IMR-90 (cell line): ENCODE measurements around the gene IGSF22. TPM values are rescaled to one million over a fixed set of nuclear protein-coding genes. Genes with fewer than 3 reads are reported as not detected.

ENCODE experiments used
- ATAC-seq: fragments of 200-7000 bp; cut with Tn5 transposase; 2 replicates; pipeline ENCODE4 v1.9.1; 2020; ENCODE audit warnings: low read depth, mild to moderate bottlenecking, moderate library complexity
- BruUV-seq: library from RNA; stranded (reverse); fragments of 400-500 nt; replicated peaks from 2 replicates; lab custom pipeline; 2021; lab: Mats Ljungman, UMichigan
- CTCF ChIA-PET: fragments of 300-600 bp; formaldehyde crosslinking; extraction: SDS; loops from one replicate; lab custom pipeline; 2021; ENCODE audit warnings: antibody characterized with exemption; lab: Yijun Ruan, JAX
- POLR2A ChIA-PET: fragments of 300-600 bp; sonication (Branson Sonifier 250); formaldehyde crosslinking; loops from one replicate; lab custom pipeline; 2022; ENCODE audit warnings: antibody characterized with exemption; ENCODE audit not compliant: unreplicated experiment; lab: Charles Lee
- DNase-seq: peaks from one replicate; pipeline ENCODE4 v3.0.0; 2013
- H2AFZ ChIP-seq: replicated peaks from 2 replicates; pipeline ENCODE3; 2013; ENCODE audit warnings: low read length, mild to moderate bottlenecking; ENCODE audit not compliant: poor library complexity
- H2AK5ac ChIP-seq: 2 replicates; pipeline ENCODE4 v1.6.1; 2013; ENCODE audit warnings: low read depth, low read length, inconsistent platforms
- H2AK9ac ChIP-seq: replicated peaks from 2 replicates; pipeline ENCODE3; 2013; ENCODE audit warnings: mild to moderate bottlenecking, low read depth, low read length, moderate library complexity; ENCODE audit not compliant: poor library complexity
- H2BK120ac ChIP-seq: 2 replicates; pipeline ENCODE4 v1.6.1; 2013; ENCODE audit warnings: low read depth, low read length, inconsistent platforms
- H2BK15ac ChIP-seq: 3 replicates; pipeline ENCODE4 v1.6.1; 2013; ENCODE audit warnings: low read depth, low read length, inconsistent platforms
- H2BK20ac ChIP-seq: 2 replicates; pipeline ENCODE4 v1.6.1; 2013; ENCODE audit warnings: low read depth, mild to moderate bottlenecking, inconsistent platforms, low read length, moderate library complexity
- H2BK5ac ChIP-seq: 2 replicates; pipeline ENCODE4 v1.6.1; 2013; ENCODE audit warnings: mild to moderate bottlenecking, low read depth, low read length, inconsistent platforms; ENCODE audit not compliant: poor library complexity, severe bottlenecking
- H3K14ac ChIP-seq: replicated peaks from 2 replicates; pipeline ENCODE4 v1.6.1; 2013; ENCODE audit warnings: low read depth, low read length, inconsistent platforms
- H3K18ac ChIP-seq: 2 replicates; pipeline ENCODE4 v1.6.1; 2013; ENCODE audit warnings: low read depth, low read length, control low read depth
- H3K23ac ChIP-seq: 2 replicates; pipeline ENCODE4 v1.6.1; 2013; ENCODE audit warnings: low read depth, low read length, inconsistent platforms
- H3K27ac ChIP-seq: 2 replicates; pipeline ENCODE4 v1.5.1; 2013; ENCODE audit warnings: mild to moderate bottlenecking, control low read depth, low read length; ENCODE audit not compliant: insufficient read depth
- H3K27me3 ChIP-seq: 2 replicates; pipeline ENCODE4 v1.6.1; 2013; ENCODE audit warnings: low read length; ENCODE audit not compliant: control insufficient read depth, insufficient read depth
- H3K36me3 ChIP-seq: 2 replicates; pipeline ENCODE4 v1.6.1; 2013; ENCODE audit warnings: low read length, mixed read lengths; ENCODE audit not compliant: control insufficient read depth, insufficient read depth
- H3K4ac ChIP-seq: 2 replicates; pipeline ENCODE4 v1.6.1; 2013; ENCODE audit warnings: low read depth, low read length, inconsistent platforms
- H3K4me1 ChIP-seq: 2 replicates; pipeline ENCODE4 v1.6.1; 2013; ENCODE audit warnings: low read length, mixed read lengths; ENCODE audit not compliant: control insufficient read depth, insufficient read depth
- H3K4me2 ChIP-seq: 2 replicates; pipeline ENCODE4 v1.6.1; 2013; ENCODE audit warnings: low read depth, mild to moderate bottlenecking, control low read depth, low read length, moderate library complexity
- H3K4me3 ChIP-seq: 2 replicates; pipeline ENCODE4 v1.5.1; 2013; ENCODE audit warnings: low read depth, mild to moderate bottlenecking, control low read depth, low read length, moderate library complexity; ENCODE audit not compliant: insufficient read depth
- H3K56ac ChIP-seq: 2 replicates; pipeline ENCODE4 v1.6.1; 2013; ENCODE audit warnings: low read length, inconsistent platforms; ENCODE audit not compliant: insufficient read depth; ENCODE audit errors: extremely low read depth
- H3K79me1 ChIP-seq, 2 experiments: 2 replicates each; pipeline ENCODE4 v1.6.1; 2013; ENCODE audit warnings: low read length in 2 of 2, inconsistent platforms in 1 of 2, low read depth in 1 of 2
- H3K9ac ChIP-seq: 2 replicates; pipeline ENCODE4 v1.6.1; 2013; ENCODE audit warnings: low read depth, low read length, control low read depth
- H3K9me1 ChIP-seq: 2 replicates; pipeline ENCODE4 v1.6.1; 2013; ENCODE audit warnings: low read length, inconsistent platforms; ENCODE audit not compliant: insufficient read depth
- H3K9me3 ChIP-seq: 2 replicates; pipeline ENCODE4 v1.6.1; 2013; ENCODE audit warnings: low read length; ENCODE audit not compliant: control insufficient read depth, insufficient read depth
- H4K20me1 ChIP-seq: 2 replicates; pipeline ENCODE4 v1.6.1; 2013; ENCODE audit warnings: low read length, inconsistent platforms; ENCODE audit not compliant: insufficient read depth
- H4K5ac ChIP-seq: 2 replicates; pipeline ENCODE4 v1.6.1; 2013; ENCODE audit warnings: mild to moderate bottlenecking, low read depth, low read length, control low read depth
- H4K8ac ChIP-seq, 2 experiments: 2 replicates each; pipeline ENCODE4 v1.6.1; 2013; ENCODE audit warnings: low read depth in 2 of 2, low read length in 2 of 2, control low read depth in 1 of 2, inconsistent platforms in 1 of 2
- H4K91ac ChIP-seq: 2 replicates; pipeline ENCODE4 v1.6.1; 2013; ENCODE audit warnings: low read depth, low read length, inconsistent platforms; ENCODE audit not compliant: insufficient read depth
- BHLHE40 ChIP-seq: fragments of 150-350 bp; IDR thresholded peaks from 2 replicates; pipeline ENCODE4 v1.6.1; 2016; ENCODE audit warnings: mild to moderate bottlenecking, low read depth, low read length
- CEBPB ChIP-seq: IDR thresholded peaks from 2 replicates; pipeline ENCODE4 v1.6.1; 2012; ENCODE audit warnings: low read depth, low read length, improper control_type of control experiment
- CHD1 ChIP-seq: IDR thresholded peaks from 2 replicates; pipeline ENCODE4 v1.6.1; 2012; ENCODE audit warnings: low read depth, low read length, improper control_type of control experiment
- CTCF ChIP-seq: conservative IDR thresholded peaks from 2 replicates; pipeline ENCODE4 v1.5.1; 2012; ENCODE audit warnings: mild to moderate bottlenecking, low read depth, low read length, improper control_type of control experiment
- FOS ChIP-seq: fragments of 150-350 bp; IDR thresholded peaks from 2 replicates; pipeline ENCODE4 v1.6.1; 2016; ENCODE audit warnings: low read depth, low read length
- MAFK ChIP-seq: IDR thresholded peaks from 2 replicates; pipeline ENCODE4 v1.6.1; 2012; ENCODE audit warnings: low read depth, low read length, improper control_type of control experiment
- MAZ ChIP-seq: IDR thresholded peaks from 2 replicates; pipeline ENCODE4 v1.6.1; 2012; ENCODE audit warnings: low read depth, mild to moderate bottlenecking, low read length, improper control_type of control experiment, moderate library complexity, borderline replicate concordance
- MXI1 ChIP-seq: IDR thresholded peaks from 2 replicates; pipeline ENCODE4 v1.6.1; 2012; ENCODE audit warnings: low read depth, mild to moderate bottlenecking, low read length, moderate library complexity, borderline replicate concordance
- NFE2L2 ChIP-seq: fragments of 150-350 bp; IDR thresholded peaks from 2 replicates; pipeline ENCODE4 v1.6.1; 2016; ENCODE audit warnings: low read depth, mild to moderate bottlenecking, low read length
- POLR2A ChIP-seq: IDR thresholded peaks from 2 replicates; pipeline ENCODE4 v1.6.1; 2012; ENCODE audit warnings: mild to moderate bottlenecking, low read depth, low read length
- RAD21 ChIP-seq: IDR thresholded peaks from 2 replicates; pipeline ENCODE4 v1.6.1; 2012; ENCODE audit warnings: low read length, improper control_type of control experiment
- RCOR1 ChIP-seq: IDR thresholded peaks from 2 replicates; pipeline ENCODE4 v1.6.1; 2012; ENCODE audit warnings: mild to moderate bottlenecking, low read length, improper control_type of control experiment; ENCODE audit not compliant: insufficient replicate concordance
- RFX5 ChIP-seq: IDR thresholded peaks from 2 replicates; pipeline ENCODE4 v1.8.0; 2012; ENCODE audit warnings: low read depth, mild to moderate bottlenecking, low read length, moderate library complexity
- SMC3 ChIP-seq: fragments of 150-350 bp; IDR thresholded peaks from 2 replicates; pipeline ENCODE4 v1.6.1; 2016; ENCODE audit warnings: low read depth, mild to moderate bottlenecking, antibody characterized with exemption, low read length, moderate library complexity
- WGBS, 2 experiments: methylation state at CpG; one replicate each; pipeline versions ENCODE4 v1.1.5 to v1.1.7; 2013; ENCODE audit warnings: missing lambda C conversion rate in 2 of 2; ENCODE audit not compliant: insufficient read length in 1 of 2; ENCODE audit errors: extremely low coverage in 2 of 2; 5-methylcytosine and 5-hydroxymethylcytosine counted together
- dilution Hi-C: fragments of 300-500 bp; cut with HindIII; formaldehyde crosslinking; loops from one replicate; pipeline ENCODE4 v1.14.3; 2018; ENCODE audit warnings: low sequenced_read_pairs; ENCODE audit not compliant: unreplicated experiment
- in situ Hi-C: fragments of 300-500 bp; cut with MboI; formaldehyde crosslinking; loops from 3 replicates; pipeline ENCODE4 v1.14.3; 2019; ENCODE audit warnings: low sequenced_read_pairs, inconsistent platforms, mixed read lengths
- intact Hi-C: fragments of 100-400 bp; cut with micrococcal nuclease; formaldehyde crosslinking; loops from 2 replicates; pipeline ENCODE4 v1.10.0; 2022
- polyA plus RNA-seq, 3 experiments: library from polyadenylated mRNA; depleted of rRNA; stranded (reverse); fragments of >200 nt; gene quantifications; 2 replicates each; pipeline ENCODE4 v1.2.3, GENCODE V29; 2012; ENCODE audit warnings: low replicate concordance in 1 of 3
- total RNA-seq: library from RNA; depleted of rRNA; stranded (reverse); fragments of >200 nt; gene quantifications from 2 replicates; pipeline ENCODE4 v1.2.3, GENCODE V29; 2012
- TF ChIP-seq, protein P1 (sequence below): fragments of 150-350 bp; IDR thresholded peaks from 2 replicates; pipeline ENCODE4 v1.6.1; 2016; ENCODE audit warnings: low read depth, mild to moderate bottlenecking, low read length, moderate library complexity, borderline replicate concordance

IGSF22 gene
- total and polyA plus RNA-seq, 2 of the 4 experiments (the other 2 are of a cell fraction), result not detected

DNA sequence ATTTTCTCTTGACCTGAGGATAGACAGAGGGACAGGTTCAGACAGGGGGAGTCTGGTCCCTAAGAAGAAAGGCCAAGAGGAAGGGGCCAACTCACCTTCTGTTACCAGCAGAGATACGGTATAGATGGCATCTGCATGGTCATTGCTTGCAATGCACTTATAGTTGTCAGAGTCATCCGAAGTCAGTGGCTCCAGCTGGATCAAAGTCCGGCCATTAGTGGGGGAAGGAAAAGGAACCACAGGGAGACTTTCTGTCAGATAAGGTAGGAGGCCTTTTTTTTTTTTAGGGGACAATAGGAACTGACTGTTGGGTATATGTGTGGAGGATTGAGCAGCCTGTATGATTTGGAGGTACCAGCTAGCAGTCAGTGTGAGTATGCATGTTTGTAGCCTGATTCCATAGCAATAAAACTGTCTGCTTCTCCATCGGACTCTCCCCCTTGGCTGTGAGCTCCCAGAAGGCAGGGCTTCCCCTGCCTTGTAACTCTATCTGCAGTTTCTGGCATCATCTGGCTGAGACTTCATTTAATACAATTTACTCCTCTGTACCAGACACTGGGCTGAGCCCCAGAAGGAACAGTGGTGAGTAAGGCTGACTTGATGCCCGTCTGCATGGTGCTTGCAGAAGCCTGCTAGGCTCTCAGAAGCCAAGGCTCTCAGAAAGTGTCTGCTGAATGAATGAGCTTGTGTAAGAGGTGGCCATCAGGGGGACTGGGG is 5.7 kb downstream of the IGSF22 start:
- Histone ChIP-seq H3K4me1 (no peaks in the 10 kb centered on the region), H3K18ac (no peak overlapping the region), H3K36me3 (no peaks in the 10 kb centered on the region), H3K27me3 (peaks cover 18% of the 10 kb centered on the region), H4K20me1 (no peaks in the 10 kb centered on the region), H3K27ac (no peak overlapping the region), H3K4ac (no peak overlapping the region), H4K8ac (no peak overlapping the region), H3K9me1 (0 out of 2 replicates have a peak, but pooled peaks cover 2% of the 10 kb centered on the region), H2AK9ac (peak overlapping the region; percentile 1), H3K4me3 (no peak overlapping the region), H3K4me2 (no peak overlapping the region; the same call in 1 of the 2 replicates), H3K9ac (no peak overlapping the region), H2BK5ac (no peak overlapping the region), H4K91ac (no peak overlapping the region), H4K5ac (no peak overlapping the region), H3K14ac (no peak overlapping the region), H3K9me3 (no peaks in the 10 kb centered on the region), H2BK15ac (no peak overlapping the region), H2AFZ (peak overlapping the region; percentile 90), H2BK120ac (no peak overlapping the region), H3K23ac (no peak overlapping the region), H3K79me1 (no peaks in the 10 kb centered on the region), H2BK20ac (no peak overlapping the region), H3K56ac (no peak overlapping the region), H2AK5ac (no peak overlapping the region)
- in situ Hi-C loops, result no loop called here
- BruUV-seq, result no TSS peak
- ATAC-seq (no peak), DNase-seq (peak; percentile 25)
- dilution Hi-C loops, result no loop called here
- WGBS, 2 experiments, result 78% methylated on average over 3 of the region's 5 CpGs; no CpG with 5 or more reads in 1 of the 2 experiments
- POLR2A ChIA-PET, result interaction anchor here (0.6 kb wide), 1 partner anchor 24 kb away, joined by 3 read pairs; no protein-coding TSS in a partner anchor
- CTCF ChIA-PET, result no interaction called here
- intact Hi-C loops, result no loop called here
- TF ChIP-seq MAFK (no peak), CEBPB (no peak), FOS (no peak), RCOR1 (no peak), RFX5 (no peak), CTCF (no peak), MAZ (no peak), SMC3 (no peak), MXI1 (no peak), CHD1 (no peak), NFE2L2 (no peak), POLR2A (no peak), RAD21 (no peak), BHLHE40 (no peak)
- TF ChIP-seq, protein P1, sequence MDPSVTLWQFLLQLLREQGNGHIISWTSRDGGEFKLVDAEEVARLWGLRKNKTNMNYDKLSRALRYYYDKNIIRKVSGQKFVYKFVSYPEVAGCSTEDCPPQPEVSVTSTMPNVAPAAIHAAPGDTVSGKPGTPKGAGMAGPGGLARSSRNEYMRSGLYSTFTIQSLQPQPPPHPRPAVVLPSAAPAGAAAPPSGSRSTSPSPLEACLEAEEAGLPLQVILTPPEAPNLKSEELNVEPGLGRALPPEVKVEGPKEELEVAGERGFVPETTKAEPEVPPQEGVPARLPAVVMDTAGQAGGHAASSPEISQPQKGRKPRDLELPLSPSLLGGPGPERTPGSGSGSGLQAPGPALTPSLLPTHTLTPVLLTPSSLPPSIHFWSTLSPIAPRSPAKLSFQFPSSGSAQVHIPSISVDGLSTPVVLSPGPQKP, result no peak
